Erythroblast (primary cell): ENCODE measurements around the gene GLS.

Source experiments
- GATA1 ChIP-seq: IDR thresholded peaks from 2 replicates; pipeline ENCODE4 v1.6.1; 2011; ENCODE audit warnings: low read depth, mild to moderate bottlenecking, control low read depth, low read length, moderate library complexity
- POLR2A ChIP-seq: IDR thresholded peaks from 2 replicates; pipeline ENCODE4 v1.6.1; 2011; ENCODE audit warnings: mild to moderate bottlenecking, low read length

DNA sequence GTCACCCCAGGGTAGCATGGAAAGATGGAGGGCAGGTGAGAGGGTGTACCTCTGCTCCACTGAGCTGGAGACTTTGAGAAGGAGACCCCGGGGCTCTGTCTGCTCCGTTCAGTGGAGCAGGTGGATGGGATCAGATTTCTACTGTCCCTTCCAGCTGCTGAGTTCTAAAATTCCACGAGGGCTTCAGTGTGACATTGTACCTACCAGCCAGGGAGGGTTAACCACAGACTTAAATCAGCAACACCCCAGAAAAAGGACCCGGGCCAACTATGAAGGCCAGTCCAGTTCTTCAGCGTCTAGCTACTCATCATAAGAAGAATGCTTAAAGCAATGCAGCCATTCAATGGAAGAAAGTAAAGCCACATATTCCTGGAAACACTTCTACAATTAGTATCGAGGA, 109.5 kb downstream of the GLS start:
- TF ChIP-seq POLR2A = no peak
- TF ChIP-seq GATA1 = no peak
